Adrenal gland (tissue), 5 donors: ENCODE measurements around the gene FTSJ1.

Source experiments
- CTCF ChIP-seq, 6 experiments: fragments of 450-650 bp in 4 of 6; fragments of 200-600 bp in 2 of 6; sonication (generic) in 1 of 6; IDR thresholded peaks; 1 replicate in 5 of 6; 2 replicates in 1 of 6; pipeline versions ENCODE4 v1.5.1 to v1.8.0; 2016 to 2021; ENCODE audit warnings: antibody characterized with exemption in 6 of 6, mild to moderate bottlenecking in 2 of 6, moderate library complexity in 1 of 6
- POLR2A ChIP-seq, 2 donors: fragments of 450-650 bp; IDR thresholded peaks; one replicate each; pipeline ENCODE4 v1.6.1; 2017; ENCODE audit warnings: antibody characterized with exemption in 2 of 2, mild to moderate bottlenecking in 2 of 2, moderate library complexity in 1 of 2
- donor health status: DM: no; HTN: no; CAD: no.

- TF ChIP-seq CTCF (IDR thresholded peaks at IDR 0.05) (no peak), POLR2A (IDR thresholded peaks at IDR 0.05) (no peak)
These were observed 44.5 kb downstream of the FTSJ1 start for GRCh38 chrX:48520455-48520854.
